ENCODE measurements around the gene PIGBOS1.
"Not testable (repeated sequence)": the region's sequence is repeated elsewhere in the genome, so short reads cannot be mapped to it uniquely, and the experiment has no call there.

PIGBOS1 gene

DNA sequence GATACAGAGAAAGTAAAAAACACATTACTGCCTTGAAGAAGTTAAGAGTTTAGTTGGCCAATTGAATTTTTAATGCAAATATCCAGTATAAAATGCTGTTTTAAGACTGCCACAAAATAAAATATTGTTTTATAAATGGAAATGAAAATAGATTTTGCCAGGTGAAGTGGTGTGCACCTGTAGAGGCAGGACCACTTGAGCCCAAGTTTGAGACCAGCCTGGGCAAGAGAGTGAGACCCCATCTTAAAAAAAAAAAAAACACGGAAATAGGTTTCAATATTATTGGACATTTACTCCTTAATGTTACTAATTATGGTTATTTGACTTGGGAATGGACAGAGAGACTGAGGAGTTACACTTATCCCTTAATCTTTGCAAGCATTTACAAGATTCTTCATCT is 2.0 kb upstream of the PIGBOS1 start:
- no peaks in the 10 kb centered on the region for H3K9me2 ChIP-seq (replicated peaks; ENCODE audit: insufficient read depth, low read length)
- peaks cover 14% of the 10 kb centered on the region; the same call in 1 of the 2 replicates for H3F3A ChIP-seq (ENCODE audit: insufficient read depth)
- TF ChIP-seq CTCF (IDR thresholded peaks at IDR 0.05; ENCODE audit: insufficient read depth, low read length, poor library complexity, severe bottlenecking): no peak
- no peak for TF ChIP-seq EZH2phosphoT487 (conservative IDR thresholded peaks at IDR 0.05; ENCODE audit: low read length)
- peaks cover 71% of the 10 kb centered on the region for H3K79me2 ChIP-seq (ENCODE audit: insufficient read depth, low read length)
- H3K9ac ChIP-seq (ENCODE audit: low read length): no peak overlapping the region; the same call in 1 of the 2 replicates
- H3K27ac ChIP-seq (ENCODE audit: low read depth, low read length): peak overlapping the region; percentile 71; the same call in 1 of the 2 replicates
- no peaks in the 10 kb centered on the region for H4K20me1 ChIP-seq (ENCODE audit: low read depth, low read length)
- no peaks in the 10 kb centered on the region for H3K27me3 ChIP-seq (ENCODE audit: low read length)
- no peaks in the 10 kb centered on the region for H3K9me3 ChIP-seq (ENCODE audit: insufficient read depth, low read length)
- peak overlapping the region; percentile 100 for H3K4me2 ChIP-seq (ENCODE audit: low read depth, low read length, poor library complexity, severe bottlenecking)
- no peaks in the 10 kb centered on the region for H3K36me3 ChIP-seq (ENCODE audit: low read length)
- H3K4me3 ChIP-seq (ENCODE audit: insufficient read depth, low read length, poor library complexity, severe bottlenecking): peak overlapping the region; percentile 99
- no peak overlapping the region for H2AFZ ChIP-seq (ENCODE audit: low read depth, low read length, severe bottlenecking)

DNA sequence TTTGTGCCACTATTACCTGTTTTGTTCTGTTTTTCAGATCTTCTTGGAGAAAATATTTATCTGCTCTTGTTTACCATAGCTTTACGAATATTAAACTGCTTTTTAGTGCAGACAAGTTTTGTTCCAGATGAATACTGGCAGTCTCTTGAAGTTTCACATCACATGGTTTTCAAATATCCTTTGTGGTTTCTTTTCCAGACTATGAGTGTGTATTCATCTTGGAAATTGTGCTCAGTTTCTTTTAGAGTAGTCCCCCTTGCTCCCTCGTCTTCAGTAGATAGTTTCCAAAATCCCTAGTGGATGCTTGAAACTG is 1.3 kb upstream of the PIGBOS1 start:
- Histone ChIP-seq H3K9ac (ENCODE audit: low read length) (peak overlapping the region; percentile 68), H2AFZ (ENCODE audit: low read depth, low read length, severe bottlenecking) (peak overlapping the region; percentile 74), H3K27me3 (ENCODE audit: low read length) (no peaks in the 10 kb centered on the region), H3K4me3 (ENCODE audit: insufficient read depth, low read length, poor library complexity, severe bottlenecking) (peak overlapping the region; percentile 99), H3K4me2 (ENCODE audit: low read depth, low read length, poor library complexity, severe bottlenecking) (peak overlapping the region; percentile 100), H3K9me3 (ENCODE audit: insufficient read depth, low read length) (no peaks in the 10 kb centered on the region), H3K9me2 (replicated peaks; ENCODE audit: insufficient read depth, low read length) (no peaks in the 10 kb centered on the region), H3K79me2 (ENCODE audit: insufficient read depth, low read length) (peaks cover 71% of the 10 kb centered on the region), H4K20me1 (ENCODE audit: low read depth, low read length) (no peaks in the 10 kb centered on the region), H3K36me3 (ENCODE audit: low read length) (no peaks in the 10 kb centered on the region), H3K27ac (ENCODE audit: low read depth, low read length) (peak overlapping the region; percentile 71), H3F3A (ENCODE audit: insufficient read depth) (peaks cover 14% of the 10 kb centered on the region; the same call in 1 of the 2 replicates)
- TF ChIP-seq CTCF (IDR thresholded peaks at IDR 0.05; ENCODE audit: insufficient read depth, low read length, poor library complexity, severe bottlenecking) (no peak), EZH2phosphoT487 (conservative IDR thresholded peaks at IDR 0.05; ENCODE audit: low read length) (no peak)

- Histone ChIP-seq H3K79me2 (ENCODE audit: insufficient read depth, low read length) (peaks cover 68% of the 10 kb centered on the region), H2AFZ (ENCODE audit: low read depth, low read length, severe bottlenecking) (peak overlapping the region; percentile 74), H3K27me3 (ENCODE audit: low read length) (no peaks in the 10 kb centered on the region)
These were observed 764 bp upstream of the PIGBOS1 start for GRCh38 chr15:55319537-55320237.

GRCh38 chr15:55302801-55303200 is 16.1 kb downstream of the PIGBOS1 start:
- H3F3A ChIP-seq (ENCODE audit: insufficient read depth); H2AFZ ChIP-seq (ENCODE audit: low read depth, low read length, severe bottlenecking); H3K79me2 ChIP-seq (ENCODE audit: insufficient read depth, low read length); H4K20me1 ChIP-seq (ENCODE audit: low read depth, low read length); H3K27ac ChIP-seq (ENCODE audit: low read depth, low read length); H3K27me3 ChIP-seq (ENCODE audit: low read length); H3K36me3 ChIP-seq (ENCODE audit: low read length); H3K9ac ChIP-seq (ENCODE audit: low read length); H3K9me3 ChIP-seq (ENCODE audit: insufficient read depth, low read length); H3K4me3 ChIP-seq (ENCODE audit: insufficient read depth, low read length, poor library complexity, severe bottlenecking); H3K4me2 ChIP-seq (ENCODE audit: low read depth, low read length, poor library complexity, severe bottlenecking); H3K9me2 ChIP-seq (replicated peaks; ENCODE audit: insufficient read depth, low read length): not testable (repeated sequence)

More at GRCh38 chr15:55319537-55320237, 764 bp upstream of the PIGBOS1 start:
- Histone ChIP-seq H3K4me2 (ENCODE audit: low read depth, low read length, poor library complexity, severe bottlenecking) (peak overlapping the region; percentile 100), H3K9me2 (replicated peaks; ENCODE audit: insufficient read depth, low read length) (no peaks in the 10 kb centered on the region), H4K20me1 (ENCODE audit: low read depth, low read length) (no peaks in the 10 kb centered on the region), H3K36me3 (ENCODE audit: low read length) (no peaks in the 10 kb centered on the region), H3F3A (ENCODE audit: insufficient read depth) (peaks cover 14% of the 10 kb centered on the region; the same call in 1 of the 2 replicates), H3K4me3 (ENCODE audit: insufficient read depth, low read length, poor library complexity, severe bottlenecking) (peak overlapping the region; percentile 99), H3K27ac (ENCODE audit: low read depth, low read length) (peak overlapping the region; percentile 71), H3K9ac (ENCODE audit: low read length) (peak overlapping the region; percentile 68), H3K9me3 (ENCODE audit: insufficient read depth, low read length) (no peaks in the 10 kb centered on the region)
- TF ChIP-seq EZH2phosphoT487 (conservative IDR thresholded peaks at IDR 0.05; ENCODE audit: low read length) (no peak), CTCF (IDR thresholded peaks at IDR 0.05; ENCODE audit: insufficient read depth, low read length, poor library complexity, severe bottlenecking) (no peak)
